ENCODE measurements around the gene AKNA.

AKNA gene

DNA sequence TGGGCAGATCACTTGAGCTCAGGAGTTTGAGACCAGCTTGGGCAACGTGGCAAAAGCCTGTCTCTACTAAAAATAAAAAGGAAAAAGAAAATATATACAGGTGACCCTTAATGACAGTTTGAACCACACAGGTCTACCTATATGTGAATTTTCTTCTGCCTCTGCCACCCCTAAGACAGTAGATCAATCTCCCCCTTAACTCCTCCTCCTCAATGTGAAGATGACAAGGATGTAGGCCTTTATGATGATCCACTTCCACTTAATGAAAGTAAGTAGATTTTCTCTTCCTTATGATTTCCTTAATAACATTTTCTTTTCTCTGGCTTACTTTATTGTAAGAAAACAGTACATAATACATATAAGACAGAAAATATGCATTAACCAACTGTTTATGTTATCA is 3.4 kb downstream of the AKNA start:
- TF ChIP-seq GATA2 (IDR thresholded peaks at IDR 0.05; ENCODE audit: low read depth, low read length) (no peak), GATA3 (IDR thresholded peaks at IDR 0.05; ENCODE audit: low read depth, low read length) (no peak)

GRCh38 chr9:114383521-114384231 is 4.1 kb downstream of the AKNA start:
- TF ChIP-seq GATA2 (IDR thresholded peaks at IDR 0.05; ENCODE audit: low read depth, low read length) (no peak), GATA3 (IDR thresholded peaks at IDR 0.05; ENCODE audit: low read depth, low read length) (no peak)

DNA sequence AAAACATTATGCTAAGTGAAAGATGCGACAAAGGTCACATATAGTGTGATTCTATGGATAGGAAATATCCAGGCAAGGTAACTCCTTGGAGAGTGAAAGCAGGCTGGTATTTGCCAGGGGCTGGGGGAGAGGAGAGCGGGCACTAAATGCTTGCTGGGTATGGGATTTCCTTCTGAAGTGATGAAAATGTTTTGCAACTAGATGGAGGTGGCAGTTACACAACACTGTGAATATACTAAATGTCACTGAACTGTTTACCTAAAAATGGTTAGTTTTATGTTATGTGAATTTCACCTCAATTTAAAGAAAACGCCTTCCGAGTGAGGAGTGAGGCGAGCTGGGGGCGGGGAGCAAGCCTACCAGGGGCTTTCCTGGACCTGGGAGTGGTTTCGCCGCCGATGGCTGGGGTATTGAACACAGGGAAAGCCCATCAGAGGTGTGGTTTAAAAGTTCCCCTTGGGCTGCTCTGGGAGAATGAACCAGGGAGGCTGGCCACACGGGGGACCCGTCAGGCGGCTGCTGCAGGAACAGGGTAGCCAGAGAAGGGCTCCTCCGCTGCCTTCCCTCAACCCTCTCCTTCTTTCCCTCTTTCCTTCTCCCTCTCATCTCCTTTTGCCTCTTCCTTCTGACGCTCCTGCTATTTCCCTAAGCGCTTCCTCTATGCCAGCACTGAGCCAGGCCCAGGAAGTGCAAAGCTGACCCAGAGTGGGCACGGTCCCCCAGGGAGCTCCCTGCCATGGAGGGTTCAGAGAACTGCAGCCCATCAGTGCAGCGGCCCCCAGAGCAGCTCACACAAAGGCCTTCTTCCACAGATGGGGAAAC is 4.9 kb downstream of the AKNA start:
- TF ChIP-seq GATA3 (IDR thresholded peaks at IDR 0.05; ENCODE audit: low read depth, low read length) (no peak), GATA2 (IDR thresholded peaks at IDR 0.05; ENCODE audit: low read depth, low read length) (no peak)

GRCh38 chr9:114378883-114379282 is 8.9 kb downstream of the AKNA start:
- no peak for TF ChIP-seq GATA2 (IDR thresholded peaks at IDR 0.05; ENCODE audit: low read depth, low read length)
- no peak for TF ChIP-seq GATA3 (IDR thresholded peaks at IDR 0.05; ENCODE audit: low read depth, low read length)

DNA sequence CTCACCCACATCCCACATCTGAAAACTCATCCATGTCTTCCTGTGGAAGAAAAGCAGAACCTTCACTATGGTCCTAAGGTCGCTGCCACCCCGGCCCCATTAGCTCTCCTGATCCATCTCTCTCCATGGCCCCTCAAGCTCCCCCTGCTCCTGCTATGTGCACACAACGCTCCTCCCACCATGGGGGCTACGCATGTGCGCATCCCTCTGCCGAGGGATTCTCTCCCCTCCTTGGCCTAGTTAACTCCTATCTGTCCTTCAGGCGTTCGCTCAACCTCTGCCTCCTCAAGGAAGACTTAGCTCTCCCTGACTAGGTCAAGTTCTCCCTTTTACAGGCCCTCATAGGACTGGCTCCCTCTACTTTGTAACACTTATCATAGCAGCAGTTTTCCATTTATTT is 9.8 kb downstream of the AKNA start:
- no peak for TF ChIP-seq GATA3 (IDR thresholded peaks at IDR 0.05; ENCODE audit: low read depth, low read length)
- TF ChIP-seq GATA2 (IDR thresholded peaks at IDR 0.05; ENCODE audit: low read depth, low read length), result no peak

GRCh38 chr9:114376586-114377445 is 11.0 kb downstream of the AKNA start:
- TF ChIP-seq GATA3 (IDR thresholded peaks at IDR 0.05; ENCODE audit: low read depth, low read length), result no peak
- no peak for TF ChIP-seq GATA2 (IDR thresholded peaks at IDR 0.05; ENCODE audit: low read depth, low read length)

DNA sequence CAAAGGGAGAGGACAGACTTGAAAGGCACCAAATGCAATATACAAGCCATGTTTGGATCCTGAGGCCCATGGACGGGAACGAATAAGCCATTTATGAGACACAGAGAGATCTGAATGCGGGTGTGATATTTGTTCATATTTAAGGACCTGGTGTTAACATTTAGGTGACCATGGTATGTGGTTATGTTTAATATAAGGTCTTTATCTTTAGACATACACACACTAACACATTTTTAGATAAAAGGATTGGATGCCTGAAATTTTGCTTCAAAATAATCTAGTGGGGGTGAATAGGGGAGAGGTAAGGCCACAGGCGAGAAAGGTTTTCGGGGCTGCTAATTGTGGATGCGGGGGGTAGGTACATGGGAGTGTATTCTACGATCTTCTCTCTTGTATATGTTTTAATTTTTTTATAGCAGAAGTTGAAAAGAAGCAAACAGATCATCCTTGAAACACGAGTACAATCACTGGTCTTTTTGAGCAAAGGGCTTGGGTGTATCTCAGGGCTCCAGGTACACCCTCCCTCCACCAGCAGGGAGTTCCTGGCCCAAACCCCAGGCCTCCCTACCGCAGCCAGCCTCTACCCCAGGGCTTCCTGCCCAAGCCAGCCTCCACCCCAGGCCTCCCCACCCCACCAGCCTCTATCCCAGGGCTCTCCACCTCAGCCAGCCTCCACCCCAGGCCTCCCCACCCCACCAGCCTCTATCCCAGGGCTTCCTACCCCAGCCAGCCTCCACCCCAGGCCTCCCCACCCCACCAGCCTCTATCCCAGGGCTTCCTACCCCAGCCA is 12.2 kb downstream of the AKNA start:
- TF ChIP-seq GATA2 (IDR thresholded peaks at IDR 0.05; ENCODE audit: low read depth, low read length) (no peak), GATA3 (IDR thresholded peaks at IDR 0.05; ENCODE audit: low read depth, low read length) (no peak)

DNA sequence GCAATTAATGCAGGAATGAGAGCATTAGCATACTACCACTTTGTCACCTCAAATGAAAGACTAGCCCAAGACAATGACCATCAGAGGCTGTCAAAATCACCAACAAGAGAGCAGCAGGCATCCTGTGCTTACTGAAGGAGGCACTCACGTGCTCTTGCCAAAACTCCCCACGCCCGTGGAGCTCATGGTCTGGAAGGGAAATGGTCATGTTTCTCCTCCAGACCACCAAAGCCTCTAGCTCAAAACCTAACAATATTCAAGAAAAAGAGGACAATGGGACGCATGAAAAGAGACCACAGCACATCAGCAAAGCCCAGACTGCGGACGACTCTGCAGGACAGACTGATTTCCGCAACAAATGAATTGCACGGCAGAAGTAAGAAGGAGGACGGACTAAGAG is 12.8 kb downstream of the AKNA start:
- TF ChIP-seq GATA3 (IDR thresholded peaks at IDR 0.05; ENCODE audit: low read depth, low read length) (no peak), GATA2 (IDR thresholded peaks at IDR 0.05; ENCODE audit: low read depth, low read length) (no peak)

GRCh38 chr9:114373960-114374730 is 13.6 kb downstream of the AKNA start:
- TF ChIP-seq GATA3 (IDR thresholded peaks at IDR 0.05; ENCODE audit: low read depth, low read length) (no peak), GATA2 (IDR thresholded peaks at IDR 0.05; ENCODE audit: low read depth, low read length) (no peak)

GRCh38 chr9:114372921-114373448 is 14.8 kb downstream of the AKNA start:
- TF ChIP-seq GATA2 (IDR thresholded peaks at IDR 0.05; ENCODE audit: low read depth, low read length), result no peak
- no peak for TF ChIP-seq GATA3 (IDR thresholded peaks at IDR 0.05; ENCODE audit: low read depth, low read length)

- TF ChIP-seq GATA2 (IDR thresholded peaks at IDR 0.05; ENCODE audit: low read depth, low read length) (peak; percentile 34), GATA3 (IDR thresholded peaks at IDR 0.05; ENCODE audit: low read depth, low read length) (no peak)
Observed at GRCh38 chr9:114371973-114372917, 15.5 kb downstream of the AKNA start.

All from SH-SY5Y (cell line).